Upper lobe of right lung (tissue), 1 donor: ENCODE data around the gene CYP2A6. TPM values are rescaled to one million over a fixed set of nuclear protein-coding genes. Genes with fewer than 3 reads are reported as not detected.
"Not testable (repeated sequence)": the region's sequence is repeated elsewhere in the genome, so short reads cannot be mapped to it uniquely, and the experiment has no call there.

Experiments used
- ATAC-seq: fragments of 200-7000 bp; cut with Tn5 transposase; one replicate; pipeline ENCODE4 v1.9.1; 2020; ENCODE audit warnings: mild to moderate bottlenecking, moderate library complexity
- DNase-seq: peaks from one replicate; pipeline ENCODE4 v3.0.0-alpha.2; 2020
- H3K27ac ChIP-seq: fragments of 200-600 bp; one replicate; pipeline ENCODE4 v1.8.0; 2022
- H3K27me3 ChIP-seq: fragments of 200-600 bp; one replicate; pipeline ENCODE4 v1.8.0; 2022; ENCODE audit warnings: mild to moderate bottlenecking
- H3K36me3 ChIP-seq: fragments of 200-600 bp; one replicate; pipeline ENCODE4 v1.8.0; 2022
- H3K4me1 ChIP-seq: fragments of 200-600 bp; one replicate; pipeline ENCODE4 v1.8.0; 2022
- H3K4me3 ChIP-seq: fragments of 200-600 bp; one replicate; pipeline ENCODE4 v1.8.0; 2022; ENCODE audit warnings: mild to moderate bottlenecking
- H3K9me3 ChIP-seq: fragments of 200-600 bp; one replicate; pipeline ENCODE4 v1.8.0; 2022
- CTCF ChIP-seq: fragments of 200-600 bp; IDR thresholded peaks from one replicate; pipeline ENCODE4 v1.8.0; 2022; ENCODE audit warnings: antibody characterized with exemption
- intact Hi-C: fragments of 100-400 bp; cut with DNase I; formaldehyde crosslinking; loops from one replicate; pipeline ENCODE4 v1.11.0; 2022
- total RNA-seq: library from RNA; stranded (reverse); fragmentation: NEBNext Ultra II Directional; extraction: Animal tissue kit (Norgen Biotek cat#: 25700); gene quantifications from one replicate; pipeline ENCODE4 v1.2.1, GENCODE V29; 2021
- donor health status: DM: no; HTN: yes; CAD: no; lungs with severe emphysema.

Gene CYP2A6
- total RNA-seq, 1 donor from 2014 or later: not detected

- H3K4me3 ChIP-seq: peak overlapping the region; percentile 19
- peak; percentile 93 for DNase-seq
- intact Hi-C loops: not testable (repeated sequence)
Observed at GRCh38 chr19:40875526-40875951, 25.3 kb upstream of the CYP2A6 start.

GRCh38 chr19:40874874-40875273, 24.6 kb upstream of the CYP2A6 start:
- H3K36me3 ChIP-seq, H3K27ac ChIP-seq, intact Hi-C loops, H3K27me3 ChIP-seq, H3K9me3 ChIP-seq, H3K4me1 ChIP-seq, DNase-seq: not testable (repeated sequence)
- peak overlapping the region; percentile 19 for H3K4me3 ChIP-seq
- peak; percentile 53 for ATAC-seq

More at GRCh38 chr19:40875526-40875951, 25.3 kb upstream of the CYP2A6 start:
- peak; percentile 92 for ATAC-seq
- not testable (repeated sequence) for H3K9me3 ChIP-seq, H3K4me1 ChIP-seq, H3K27ac ChIP-seq, H3K36me3 ChIP-seq, H3K27me3 ChIP-seq

GRCh38 chr19:40873873-40874272, 23.6 kb upstream of the CYP2A6 start:
- H3K27ac ChIP-seq, ATAC-seq, H3K9me3 ChIP-seq, H3K4me1 ChIP-seq, DNase-seq, intact Hi-C loops, H3K27me3 ChIP-seq, H3K4me3 ChIP-seq, H3K36me3 ChIP-seq: not testable (repeated sequence)

GRCh38 chr19:40872209-40872608, 22.0 kb upstream of the CYP2A6 start:
- H3K9me3 ChIP-seq: no peaks in the 10 kb centered on the region
- ATAC-seq (no peak), DNase-seq (no peak)
- H3K27ac ChIP-seq: no peak overlapping the region
- no peak overlapping the region for H3K4me3 ChIP-seq
- intact Hi-C loops: no loop called here
- no peaks in the 10 kb centered on the region for H3K36me3 ChIP-seq
- no peaks in the 10 kb centered on the region for H3K27me3 ChIP-seq
- no peak for TF ChIP-seq CTCF
- no peaks in the 10 kb centered on the region for H3K4me1 ChIP-seq

GRCh38 chr19:40867701-40868100, 17.5 kb upstream of the CYP2A6 start:
- DNase-seq (no peak), ATAC-seq (no peak)
- H3K36me3 ChIP-seq: no peaks in the 10 kb centered on the region
- no peak for TF ChIP-seq CTCF
- H3K27ac ChIP-seq: no peak overlapping the region
- no peak overlapping the region for H3K4me3 ChIP-seq
- intact Hi-C loops: no loop called here
- no peaks in the 10 kb centered on the region for H3K4me1 ChIP-seq
- H3K9me3 ChIP-seq: no peaks in the 10 kb centered on the region
- no peaks in the 10 kb centered on the region for H3K27me3 ChIP-seq

GRCh38 chr19:40864739-40865496, 14.7 kb upstream of the CYP2A6 start:
- H3K9me3 ChIP-seq, H3K4me1 ChIP-seq, H3K4me3 ChIP-seq, H3K27ac ChIP-seq, H3K36me3 ChIP-seq, ATAC-seq, intact Hi-C loops, H3K27me3 ChIP-seq, DNase-seq: not testable (repeated sequence)

GRCh38 chr19:40862785-40863184, 12.5 kb upstream of the CYP2A6 start:
- DNase-seq: no peak
- H3K36me3 ChIP-seq: no peaks in the 10 kb centered on the region
- no peaks in the 10 kb centered on the region for H3K4me1 ChIP-seq
- H3K4me3 ChIP-seq: no peak overlapping the region
- H3K27ac ChIP-seq: no peak overlapping the region
- TF ChIP-seq CTCF: no peak
- H3K9me3 ChIP-seq: no peaks in the 10 kb centered on the region
- H3K27me3 ChIP-seq: no peaks in the 10 kb centered on the region
- ATAC-seq: no peak
- intact Hi-C loops: no loop called here

- H3K4me3 ChIP-seq: no peak overlapping the region
- no peaks in the 10 kb centered on the region for H3K9me3 ChIP-seq
- no peaks in the 10 kb centered on the region for H3K27me3 ChIP-seq
- intact Hi-C loops: no loop called here
- ATAC-seq: no peak
- H3K36me3 ChIP-seq: no peaks in the 10 kb centered on the region
- no peak for DNase-seq
- no peaks in the 10 kb centered on the region for H3K4me1 ChIP-seq
- H3K27ac ChIP-seq: no peak overlapping the region
- no peak for TF ChIP-seq CTCF
Observed at GRCh38 chr19:40862333-40862732, 12.1 kb upstream of the CYP2A6 start.
